ENCODE results near the gene LXN.

GRCh38 chr3:158711886-158712285, 39.4 kb upstream of the LXN start:
- TF ChIP-seq CTCF (IDR thresholded peaks at IDR 0.05 in 4 of 5, conservative IDR thresholded peaks at IDR 0.05 in 1 of 5) (no peak), POLR2A (IDR thresholded peaks at IDR 0.05) (no peak)

Data from gastrocnemius medialis (tissue), 4 donors.